HG03025 (cell line): ENCODE results near the gene SAP25.
"Not testable (repeated sequence)": the region's sequence is repeated elsewhere in the genome, so short reads cannot be mapped to it uniquely, and the experiment has no call there.

Experiments
- ATAC-seq: cut with Tn5 transposase; IDR thresholded peaks from one replicate; pipeline ENCODE4 v1.9.1; 2021; ENCODE audit warnings: mild to moderate bottlenecking, moderate library complexity; ENCODE audit not compliant: unreplicated experiment, low FRiP score

Gene SAP25

GRCh38 chr7:100563100-100563564 is 10.6 kb downstream of the SAP25 start:
- no peak for ATAC-seq

GRCh38 chr7:100562195-100563099 is 11.3 kb downstream of the SAP25 start:
- no peak for ATAC-seq

- no peak for ATAC-seq
Measured at GRCh38 chr7:100561491-100562194, 12.1 kb downstream of the SAP25 start.

- no peak for ATAC-seq
Measured at GRCh38 chr7:100559127-100559526, 14.6 kb downstream of the SAP25 start.

GRCh38 chr7:100556541-100556940 is 17.2 kb downstream of the SAP25 start:
- no peak for ATAC-seq

GRCh38 chr7:100555701-100556100 is 18.0 kb downstream of the SAP25 start:
- no peak for ATAC-seq

GRCh38 chr7:100553032-100553431 is 20.7 kb downstream of the SAP25 start:
- ATAC-seq = no peak

GRCh38 chr7:100552532-100552931 is 21.2 kb downstream of the SAP25 start:
- ATAC-seq = no peak

- not testable (repeated sequence) for ATAC-seq
Measured at GRCh38 chr7:100548446-100548845, 25.3 kb downstream of the SAP25 start.

- ATAC-seq = no peak
Measured at GRCh38 chr7:100547872-100548271, 25.8 kb downstream of the SAP25 start.

- ATAC-seq = no peak
Measured at GRCh38 chr7:100546926-100547800, 26.5 kb downstream of the SAP25 start.

GRCh38 chr7:100546129-100546925 is 27.4 kb downstream of the SAP25 start:
- no peak for ATAC-seq

- no peak for ATAC-seq
Measured at GRCh38 chr7:100545360-100546128, 28.2 kb downstream of the SAP25 start.

GRCh38 chr7:100544967-100545359 is 28.7 kb downstream of the SAP25 start:
- no peak for ATAC-seq

- ATAC-seq = no peak
Measured at GRCh38 chr7:100544386-100544785, 29.3 kb downstream of the SAP25 start.

- no peak for ATAC-seq
Measured at GRCh38 chr7:100543586-100543985, 30.1 kb downstream of the SAP25 start.

GRCh38 chr7:100541309-100541708 is 32.4 kb downstream of the SAP25 start:
- not testable (repeated sequence) for ATAC-seq

GRCh38 chr7:100540073-100540723 is 33.5 kb downstream of the SAP25 start:
- ATAC-seq = no peak
